SU-DHL-6 (cell line): ENCODE data around the gene TMEM221.
A peak's percentile ranks its signal among the peaks of the same experiment; 100 is the strongest.

Source experiments
- H2AFZ ChIP-seq: fragments of 200-600 bp; sonication (generic); 2 replicates; pipeline ENCODE4 v1.6.1; 2014; ENCODE audit warnings: low read depth, mild to moderate bottlenecking, moderate library complexity, mixed read lengths, antibody characterized with exemption, low read length; ENCODE audit not compliant: severe bottlenecking
- H3F3A ChIP-seq: fragments of 200-600 bp; shearing (Covaris generic); 2 replicates; pipeline ENCODE4 v1.6.0; 2016; ENCODE audit warnings: antibody characterized with exemption, mild to moderate bottlenecking; ENCODE audit not compliant: insufficient read depth
- H3K27ac ChIP-seq: fragments of 200-600 bp; sonication (generic); 2 replicates; pipeline ENCODE4 v1.5.1; 2016; ENCODE audit warnings: low read depth, mild to moderate bottlenecking, low read length, moderate library complexity, mixed read lengths
- H3K27me3 ChIP-seq: fragments of 200-600 bp; sonication (generic), shearing (Covaris generic); 2 replicates; pipeline ENCODE4 v1.6.0; 2014; ENCODE audit warnings: mild to moderate bottlenecking, low read length
- H3K36me3 ChIP-seq: fragments of 200-600 bp; sonication (generic); 2 replicates; pipeline ENCODE4 v1.6.1; 2014; ENCODE audit warnings: mild to moderate bottlenecking, low read length, mixed read lengths
- H3K4me2 ChIP-seq: fragments of 300-600, 200-600 bp; shearing (Covaris generic), sonication (generic); 2 replicates; pipeline ENCODE4 v1.6.0; 2014; ENCODE audit warnings: low read length, low read depth, mild to moderate bottlenecking; ENCODE audit not compliant: poor library complexity, severe bottlenecking
- H3K4me3 ChIP-seq: fragments of 200-600 bp; sonication (generic); 2 replicates; pipeline ENCODE4 v1.5.1; 2014; ENCODE audit warnings: antibody characterized with exemption, low read length, mild to moderate bottlenecking, mixed read lengths; ENCODE audit not compliant: insufficient read depth, poor library complexity, severe bottlenecking
- H3K79me2 ChIP-seq: fragments of 200-600 bp; sonication (generic); 2 replicates; pipeline ENCODE4 v1.6.1; 2014; ENCODE audit warnings: mild to moderate bottlenecking, low read length, moderate library complexity; ENCODE audit not compliant: insufficient read depth
- H3K9ac ChIP-seq: fragments of 200-600 bp; sonication (generic); 2 replicates; pipeline ENCODE4 v1.7.0; 2014; ENCODE audit warnings: mild to moderate bottlenecking, low read length
- H3K9me2 ChIP-seq: fragments of 200-600 bp; sonication (generic); replicated peaks from 2 replicates; pipeline ENCODE4 v1.6.1; 2014; ENCODE audit warnings: low read length; ENCODE audit not compliant: insufficient read depth
- H3K9me3 ChIP-seq: fragments of 200-600 bp; sonication (generic); 2 replicates; pipeline ENCODE4 v1.6.1; 2014; ENCODE audit warnings: low read length, mixed read lengths; ENCODE audit not compliant: insufficient read depth
- H4K20me1 ChIP-seq: fragments of 200-600 bp; sonication (generic); 2 replicates; pipeline ENCODE4 v1.6.1; 2014; ENCODE audit warnings: low read depth, mild to moderate bottlenecking, antibody characterized with exemption, low read length, moderate library complexity, mixed read lengths
- CTCF ChIP-seq: fragments of 200-600 bp; sonication (generic); IDR thresholded peaks from one replicate; pipeline ENCODE4 v1.5.1; 2017; ENCODE audit warnings: antibody characterized with exemption, mild to moderate bottlenecking, low read length, moderate library complexity; ENCODE audit not compliant: insufficient read depth, poor library complexity, severe bottlenecking
- EZH2phosphoT487 ChIP-seq: fragments of 200-600 bp; sonication (generic), shearing (Covaris generic); conservative IDR thresholded peaks from 2 replicates; pipeline ENCODE4 v1.6.1; 2018; ENCODE audit warnings: mild to moderate bottlenecking, antibody characterized with exemption, low read length, moderate library complexity, mixed read lengths

TMEM221 gene

GRCh38 chr19:17473041-17473440 is 24.6 kb upstream of the TMEM221 start:
- no peak overlapping the region for H3K9ac ChIP-seq
- no peaks in the 10 kb centered on the region for H3K27me3 ChIP-seq
- H3K27ac ChIP-seq: no peak overlapping the region
- TF ChIP-seq EZH2phosphoT487 (no peak), CTCF (no peak)
- H3K36me3 ChIP-seq: no peaks in the 10 kb centered on the region
- no peaks in the 10 kb centered on the region for H3K79me2 ChIP-seq
- no peaks in the 10 kb centered on the region for H4K20me1 ChIP-seq
- no peak overlapping the region for H2AFZ ChIP-seq
- no peaks in the 10 kb centered on the region for H3K9me3 ChIP-seq
- H3K4me2 ChIP-seq: no peak overlapping the region
- H3K4me3 ChIP-seq: no peak overlapping the region
- H3F3A ChIP-seq: no peaks in the 10 kb centered on the region; the same call in 1 of the 2 replicates
- no peaks in the 10 kb centered on the region for H3K9me2 ChIP-seq

GRCh38 chr19:17471410-17472125 is 23.1 kb upstream of the TMEM221 start:
- H3K9me2 ChIP-seq: no peaks in the 10 kb centered on the region
- H3K9ac ChIP-seq: no peak overlapping the region
- no peaks in the 10 kb centered on the region for H3K79me2 ChIP-seq
- H2AFZ ChIP-seq: no peak overlapping the region
- no peaks in the 10 kb centered on the region for H3K9me3 ChIP-seq
- no peak overlapping the region for H3K4me2 ChIP-seq
- H3K36me3 ChIP-seq: no peaks in the 10 kb centered on the region
- H3F3A ChIP-seq: no peaks in the 10 kb centered on the region; the same call in 1 of the 2 replicates
- H3K27me3 ChIP-seq: no peaks in the 10 kb centered on the region
- H3K4me3 ChIP-seq: no peak overlapping the region
- H3K27ac ChIP-seq: no peak overlapping the region
- H4K20me1 ChIP-seq: no peaks in the 10 kb centered on the region
- TF ChIP-seq CTCF (no peak), EZH2phosphoT487 (no peak)

GRCh38 chr19:17470068-17470841 is 21.8 kb upstream of the TMEM221 start, which contains the start of gene SLC27A1:
TSS of gene SLC27A1 (plus strand) at chr19:17470524. CDS start at chr19:17470541, 17 bp downstream.
- H3K9me3 ChIP-seq: no peaks in the 10 kb centered on the region
- peak within 1 kb of the TSS; percentile 52 for H3K9ac ChIP-seq
- peak within 1 kb of the TSS; percentile 61 for H3K4me3 ChIP-seq
- no peaks in the 10 kb centered on the region for H4K20me1 ChIP-seq
- no peaks in the 10 kb centered on the region for H3K36me3 ChIP-seq
- peak within 1 kb of the TSS; percentile 85 for H2AFZ ChIP-seq
- H3K4me2 ChIP-seq: peak within 1 kb of the TSS; percentile 96
- no peak within 1 kb of the TSS for H3K27ac ChIP-seq
- H3K79me2 ChIP-seq: no peaks in the 10 kb centered on the region
- H3K27me3 ChIP-seq: no peaks in the 10 kb centered on the region
- no peaks in the 10 kb centered on the region; the same call in 1 of the 2 replicates for H3F3A ChIP-seq
- TF ChIP-seq EZH2phosphoT487 (no peak), CTCF (no peak)
- no peaks in the 10 kb centered on the region for H3K9me2 ChIP-seq
